Neural progenitor cell (in vitro differentiated cells): ENCODE results near the gene BDH2. TPM values are rescaled to one million over a fixed set of nuclear protein-coding genes. Genes with fewer than 3 reads are reported as not detected.

Source experiments
- DNase-seq: peaks from one replicate; pipeline ENCODE4 v3.0.0-alpha.2; 2016; ENCODE audit warnings: low spot score
- H2AFZ ChIP-seq: fragments of 200-600 bp; sonication (generic); replicated peaks from 2 replicates; pipeline ENCODE4 v1.6.1; 2016; ENCODE audit warnings: antibody characterized with exemption
- H3F3A ChIP-seq: fragments of 200-600 bp; sonication (generic); 2 replicates; pipeline ENCODE4 v1.6.1; 2016; ENCODE audit warnings: antibody characterized with exemption, low read depth
- H3K27ac ChIP-seq: fragments of 200-600 bp; sonication (generic); 2 replicates; pipeline ENCODE4 v1.5.1; 2016; ENCODE audit warnings: mild to moderate bottlenecking
- H3K27me3 ChIP-seq: fragments of 200-600 bp; sonication (generic); 2 replicates; pipeline ENCODE4 v1.6.1; 2016; ENCODE audit warnings: mild to moderate bottlenecking, moderate library complexity
- H3K36me3 ChIP-seq: fragments of 200-600 bp; sonication (generic); 2 replicates; pipeline ENCODE4 v1.5.1; 2016
- H3K4me1 ChIP-seq: fragments of 200-600 bp; sonication (generic); 2 replicates; pipeline ENCODE4 v1.6.1; 2016; ENCODE audit warnings: mixed run types
- H3K4me2 ChIP-seq: fragments of 200-600 bp; sonication (generic); 2 replicates; pipeline ENCODE4 v1.6.1; 2016
- H3K4me3 ChIP-seq: fragments of 200-600 bp; sonication (generic); 2 replicates; pipeline ENCODE4 v1.5.1; 2016
- H3K79me2 ChIP-seq: fragments of 200-600 bp; sonication (generic); 2 replicates; pipeline ENCODE4 v1.6.1; 2016; ENCODE audit warnings: low read depth
- H3K9ac ChIP-seq: fragments of 200-600 bp; sonication (generic); 2 replicates; pipeline ENCODE4 v1.6.1; 2016
- H3K9me3 ChIP-seq: fragments of 200-600 bp; sonication (generic); 2 replicates; pipeline ENCODE4 v1.5.1; 2016; ENCODE audit warnings: low read depth
- H4K20me1 ChIP-seq: fragments of 200-600 bp; sonication (generic); 2 replicates; pipeline ENCODE4 v1.6.1; 2016; ENCODE audit warnings: low read depth
- H3K27ac Mint-ChIP-seq: 3 replicates; pipeline ENCODE4 v1.8.0; 2021; ENCODE audit warnings: mixed read lengths
- H3K27me3 Mint-ChIP-seq: 2 replicates; pipeline ENCODE4 v1.8.0; 2022; ENCODE audit warnings: low read depth, mild to moderate bottlenecking, inconsistent platforms, moderate library complexity, mixed read lengths; ENCODE audit not compliant: insufficient read depth
- H3K36me3 Mint-ChIP-seq: 3 replicates; pipeline ENCODE4 v1.8.0; 2021; ENCODE audit warnings: mixed read lengths
- H3K4me1 Mint-ChIP-seq: 3 replicates; pipeline ENCODE4 v1.8.0; 2021; ENCODE audit warnings: mixed read lengths
- H3K4me3 Mint-ChIP-seq: 3 replicates; pipeline ENCODE4 v1.8.0; 2021; ENCODE audit warnings: mild to moderate bottlenecking, moderate library complexity, mixed read lengths
- H3K9me3 Mint-ChIP-seq: 3 replicates; pipeline ENCODE4 v1.8.0; 2020; ENCODE audit warnings: mixed read lengths
- CTCF ChIP-seq: fragments of 200-600 bp; sonication (generic); IDR thresholded peaks from 2 replicates; pipeline ENCODE4 v1.5.1; 2017; ENCODE audit warnings: antibody characterized with exemption, mild to moderate bottlenecking
- EZH2 ChIP-seq: fragments of 200-600 bp; sonication (generic); IDR thresholded peaks from 2 replicates; pipeline ENCODE4 v1.6.1; 2017; ENCODE audit warnings: antibody characterized with exemption, mild to moderate bottlenecking, moderate library complexity
- EZH2phosphoT487 ChIP-seq: fragments of 200-600 bp; sonication (generic); IDR thresholded peaks from 2 replicates; pipeline ENCODE4 v1.6.1; 2017; ENCODE audit warnings: antibody characterized with exemption
- total RNA-seq: library from RNA; depleted of rRNA; stranded (reverse); fragments of >200 nt; gene quantifications from 2 replicates; pipeline ENCODE4 v1.2.3, GENCODE V29; 2015; ENCODE audit warnings: low replicate concordance

BDH2 gene
- total RNA-seq, 1 donor from 2014 or later, result 95.3 TPM

GRCh38 chr4:103108542-103108941 lies 8.9 kb upstream of the BDH2 start:
- H3K9me3 ChIP-seq, result no peaks in the 10 kb centered on the region
- Mint-ChIP-seq H3K9me3 (no peaks in the 10 kb centered on the region), H3K27ac (no peak overlapping the region), H3K27me3 (no peaks in the 10 kb centered on the region), H3K4me1 (no peaks in the 10 kb centered on the region), H3K36me3 (peaks cover 21% of the 10 kb centered on the region), H3K4me3 (no peak overlapping the region)
- TF ChIP-seq EZH2phosphoT487 (no peak), CTCF (no peak), EZH2 (no peak)
- no peaks in the 10 kb centered on the region for H3K4me1 ChIP-seq
- H3K4me2 ChIP-seq, result no peak overlapping the region
- no peak for DNase-seq
- no peak overlapping the region for H3K9ac ChIP-seq
- no peaks in the 10 kb centered on the region for H4K20me1 ChIP-seq
- H3K36me3 ChIP-seq, result peaks cover 10% of the 10 kb centered on the region
- H2AFZ ChIP-seq, result no peak overlapping the region
- H3F3A ChIP-seq, result peaks cover 7% of the 10 kb centered on the region
- no peak overlapping the region for H3K4me3 ChIP-seq
- no peak overlapping the region for H3K27ac ChIP-seq
- no peaks in the 10 kb centered on the region for H3K27me3 ChIP-seq
- no peaks in the 10 kb centered on the region for H3K79me2 ChIP-seq

- Mint-ChIP-seq H3K27ac (no peak overlapping the region), H3K9me3 (no peaks in the 10 kb centered on the region)
- no peak overlapping the region for H3K4me2 ChIP-seq
Observed at GRCh38 chr4:103105558-103106356, 6.1 kb upstream of the BDH2 start.

GRCh38 chr4:103104886-103105285 lies 5.3 kb upstream of the BDH2 start:
- Histone ChIP-seq H3K9me3 (no peaks in the 10 kb centered on the region), H3F3A (peaks cover 5% of the 10 kb centered on the region), H3K79me2 (no peaks in the 10 kb centered on the region), H4K20me1 (no peaks in the 10 kb centered on the region), H3K4me3 (no peak overlapping the region), H3K27ac (no peak overlapping the region), H3K27me3 (no peaks in the 10 kb centered on the region), H2AFZ (no peak overlapping the region), H3K4me1 (no peaks in the 10 kb centered on the region), H3K36me3 (peaks cover 9% of the 10 kb centered on the region), H3K4me2 (no peak overlapping the region), H3K9ac (no peak overlapping the region)
- no peak for DNase-seq
- Mint-ChIP-seq H3K27ac (no peak overlapping the region), H3K27me3 (peaks cover 3% of the 10 kb centered on the region), H3K4me1 (peaks cover 3% of the 10 kb centered on the region), H3K4me3 (no peak overlapping the region), H3K36me3 (peaks cover 10% of the 10 kb centered on the region), H3K9me3 (no peaks in the 10 kb centered on the region)
- TF ChIP-seq EZH2phosphoT487, result no peak
- TF ChIP-seq CTCF, result no peak
- TF ChIP-seq EZH2, result no peak

More at GRCh38 chr4:103105558-103106356, 6.1 kb upstream of the BDH2 start:
- Histone ChIP-seq H3K27me3 (no peaks in the 10 kb centered on the region), H3K36me3 (peaks cover 9% of the 10 kb centered on the region), H3K4me3 (no peak overlapping the region), H4K20me1 (no peaks in the 10 kb centered on the region), H3F3A (no peaks in the 10 kb centered on the region), H3K9me3 (no peaks in the 10 kb centered on the region), H2AFZ (no peak overlapping the region), H3K79me2 (no peaks in the 10 kb centered on the region), H3K9ac (no peak overlapping the region), H3K4me1 (no peaks in the 10 kb centered on the region), H3K27ac (no peak overlapping the region)
- no peak for DNase-seq
- no peaks in the 10 kb centered on the region for H3K4me1 Mint-ChIP-seq
- peaks cover 16% of the 10 kb centered on the region for H3K36me3 Mint-ChIP-seq
- no peak overlapping the region for H3K4me3 Mint-ChIP-seq
- H3K27me3 Mint-ChIP-seq, result no peaks in the 10 kb centered on the region
- TF ChIP-seq CTCF (no peak), EZH2phosphoT487 (no peak)
